Small intestine (tissue), 7 donors: ENCODE results near the gene GRIA4. TPM values are rescaled to one million over a fixed set of nuclear protein-coding genes. Genes with fewer than 3 reads are reported as not detected.

Experiments
- DNase-seq, 2 donors: peaks; one replicate each; pipeline versions ENCODE4 v3.0.0 to v3.0.0-alpha.2; 2013
- FAIRE-seq: peaks from 2 replicates; lab custom pipeline; 2012; peaks lifted over from hg19 to GRCh38; lab: Jason Lieb, UNC
- H3K27ac ChIP-seq, 3 donors: one replicate each; pipeline ENCODE4 v1.5.1; 2013; ENCODE audit warnings: low read length in 2 of 3, mild to moderate bottlenecking in 2 of 3, control low read depth in 1 of 3, inconsistent platforms in 1 of 3, low read depth in 1 of 3, moderate library complexity in 1 of 3
- H3K27me3 ChIP-seq, 3 donors: one replicate each; pipeline ENCODE4 v1.6.1; 2013; ENCODE audit warnings: low read length in 3 of 3, inconsistent platforms in 1 of 3; ENCODE audit not compliant: control insufficient read depth in 3 of 3, insufficient read depth in 3 of 3
- H3K36me3 ChIP-seq, 3 donors: one replicate each; pipeline ENCODE4 v1.6.1; 2013; ENCODE audit warnings: low read length in 3 of 3, inconsistent platforms in 1 of 3, low read depth in 1 of 3, mild to moderate bottlenecking in 1 of 3, moderate library complexity in 1 of 3; ENCODE audit not compliant: control insufficient read depth in 3 of 3, insufficient read depth in 2 of 3
- H3K4me1 ChIP-seq, 3 donors: one replicate each; pipeline ENCODE4 v1.6.1; 2013; ENCODE audit warnings: low read length in 2 of 3, inconsistent platforms in 1 of 3, low read depth in 1 of 3, mild to moderate bottlenecking in 1 of 3, moderate library complexity in 1 of 3; ENCODE audit not compliant: control insufficient read depth in 3 of 3, insufficient read depth in 2 of 3
- H3K4me3 ChIP-seq, 3 donors: one replicate each; pipeline ENCODE4 v1.5.1; 2013; ENCODE audit warnings: low read length in 3 of 3, control low read depth in 1 of 3, inconsistent platforms in 1 of 3, low read depth in 1 of 3, mild to moderate bottlenecking in 1 of 3, moderate library complexity in 1 of 3
- H3K9me3 ChIP-seq, 2 donors: one replicate each; pipeline ENCODE4 v1.6.1; 2013; ENCODE audit warnings: low read depth in 1 of 2, low read length in 1 of 2; ENCODE audit not compliant: control insufficient read depth in 2 of 2, insufficient read depth in 1 of 2
- WGBS, 3 donors: extraction: QIAGEN DNeasy Blood & Tissue Kit; methylation state at CpG; one replicate each; pipeline ENCODE4 v1.1.7; 2013; 5-methylcytosine and 5-hydroxymethylcytosine counted together
- polyA plus RNA-seq, 4 donors: library from polyadenylated mRNA; stranded (reverse) in 3 of 4; unstranded in 1 of 4; fragments of 200-250 nt in 3 of 4; fragments of 120-200 nt in 1 of 4; gene quantifications; one replicate each; pipeline versions ENCODE4 v1.2.1 to v1.2.3, GENCODE V29; 2013
- donor health status: healthy with polysubstance abuse.
- donor health status: control.
- donor health status: control.
- donor health status: Bipolar disorder and iron deficiency.
- donor health status: healthy.

The GRIA4 gene
- polyA plus RNA-seq, 4 donors, result 0.34 to 22.9 TPM; not detected in 2

GRCh38 chr11:105937331-105937730 lies 327.5 kb downstream of the GRIA4 start:
- 30 to 55% (median 49%) methylated on average over 4 of the region's 4 CpGs for WGBS, 3 donors
- peaks cover 0 to 2% (median 0%) of the 10 kb centered on the region in 3 donors for H3K27me3 ChIP-seq
- no peaks in the 10 kb centered on the region for H3K36me3 ChIP-seq
- H3K27ac ChIP-seq, result no peak overlapping the region
- no peaks in the 10 kb centered on the region for H3K9me3 ChIP-seq
- FAIRE-seq (no peak), DNase-seq (no peak)
- H3K4me1 ChIP-seq, result no peaks in the 10 kb centered on the region
- H3K4me3 ChIP-seq, result no peak overlapping the region

GRCh38 chr11:105937738-105938137 lies 327.9 kb downstream of the GRIA4 start:
- Histone ChIP-seq H3K4me1 (no peaks in the 10 kb centered on the region), H3K36me3 (no peaks in the 10 kb centered on the region), H3K27ac (no peak overlapping the region), H3K27me3 (peaks cover 0 to 2% (median 0%) of the 10 kb centered on the region in 3 donors), H3K4me3 (no peak overlapping the region), H3K9me3 (no peaks in the 10 kb centered on the region)
- FAIRE-seq (no peak), DNase-seq (no peak)
- 59 to 73% (median 60%) methylated on average over 2 of the region's 2 CpGs for WGBS, 3 donors

GRCh38 chr11:105942921-105943320 lies 333.0 kb downstream of the GRIA4 start:
- DNase-seq (no peak), FAIRE-seq (no peak)
- H3K36me3 ChIP-seq, result no peaks in the 10 kb centered on the region
- 44 to 57% (median 55%) methylated on average over 2 of the region's 2 CpGs for WGBS, 3 donors
- no peak overlapping the region for H3K27ac ChIP-seq
- no peaks in the 10 kb centered on the region for H3K27me3 ChIP-seq
- no peaks in the 10 kb centered on the region for H3K4me1 ChIP-seq
- H3K4me3 ChIP-seq, result no peak overlapping the region
- H3K9me3 ChIP-seq, result no peaks in the 10 kb centered on the region

GRCh38 chr11:105948918-105949590 lies 339.2 kb downstream of the GRIA4 start:
- no peak overlapping the region for H3K4me3 ChIP-seq
- no peaks in the 10 kb centered on the region for H3K4me1 ChIP-seq
- no peak overlapping the region for H3K27ac ChIP-seq
- 19 to 32% (median 25%) methylated on average over 4 of the region's 4 CpGs for WGBS, 3 donors
- no peaks in the 10 kb centered on the region for H3K36me3 ChIP-seq
- DNase-seq (no peak), FAIRE-seq (no peak)
- no peaks in the 10 kb centered on the region for H3K9me3 ChIP-seq
- no peaks in the 10 kb centered on the region for H3K27me3 ChIP-seq

- DNase-seq (no peak), FAIRE-seq (no peak)
- H3K36me3 ChIP-seq, result no peaks in the 10 kb centered on the region
- no peak overlapping the region for H3K27ac ChIP-seq
- H3K9me3 ChIP-seq, result no peaks in the 10 kb centered on the region
- no peaks in the 10 kb centered on the region for H3K27me3 ChIP-seq
- no peaks in the 10 kb centered on the region for H3K4me1 ChIP-seq
- H3K4me3 ChIP-seq, result no peak overlapping the region
Measured at GRCh38 chr11:105953886-105954285, 344.0 kb downstream of the GRIA4 start.

- Histone ChIP-seq H3K36me3 (no peaks in the 10 kb centered on the region), H3K4me3 (no peak overlapping the region), H3K27me3 (no peaks in the 10 kb centered on the region), H3K27ac (no peak overlapping the region), H3K4me1 (no peaks in the 10 kb centered on the region), H3K9me3 (no peaks in the 10 kb centered on the region)
- DNase-seq, result no peak
- WGBS, 3 donors, result 83 to 85% (median 84%) methylated on average over 22 of the region's 22 CpGs
- no peak for FAIRE-seq
Measured at GRCh38 chr11:105960252-105961245, 350.7 kb downstream of the GRIA4 start.

GRCh38 chr11:105968021-105968697 lies 358.3 kb downstream of the GRIA4 start:
- Histone ChIP-seq H3K36me3 (no peaks in the 10 kb centered on the region), H3K4me3 (no peak overlapping the region), H3K27ac (no peak overlapping the region), H3K9me3 (no peaks in the 10 kb centered on the region), H3K4me1 (no peaks in the 10 kb centered on the region), H3K27me3 (no peaks in the 10 kb centered on the region)
- no peak for DNase-seq
- 57 to 79% (median 66%) methylated on average over 3 of the region's 3 CpGs for WGBS, 3 donors
- FAIRE-seq, result no peak

- no peaks in the 10 kb centered on the region for H3K9me3 ChIP-seq
- H3K36me3 ChIP-seq, result no peaks in the 10 kb centered on the region
- H3K27ac ChIP-seq, result no peak overlapping the region
- WGBS, 3 donors, result 45 to 73% (median 68%) methylated on average over 1 of the region's 1 CpG
- DNase-seq, result no peak
- H3K4me3 ChIP-seq, result no peak overlapping the region
- no peaks in the 10 kb centered on the region for H3K27me3 ChIP-seq
- FAIRE-seq, result no peak
- H3K4me1 ChIP-seq, result no peaks in the 10 kb centered on the region
Measured at GRCh38 chr11:105969756-105970155, 359.9 kb downstream of the GRIA4 start.
